Activated T-cell treated with anti-CD3 and anti-CD28 coated beads for 48 hours (primary cell): ENCODE measurements around the gene FKBP6.
"Not testable (repeated sequence)": the region's sequence is repeated elsewhere in the genome, so short reads cannot be mapped to it uniquely, and the experiment has no call there.

Source experiments
- DNase-seq: peaks from one replicate; pipeline ENCODE4 v3.0.0-alpha.2; 2020; ENCODE audit warnings: low read depth

FKBP6 gene

DNA sequence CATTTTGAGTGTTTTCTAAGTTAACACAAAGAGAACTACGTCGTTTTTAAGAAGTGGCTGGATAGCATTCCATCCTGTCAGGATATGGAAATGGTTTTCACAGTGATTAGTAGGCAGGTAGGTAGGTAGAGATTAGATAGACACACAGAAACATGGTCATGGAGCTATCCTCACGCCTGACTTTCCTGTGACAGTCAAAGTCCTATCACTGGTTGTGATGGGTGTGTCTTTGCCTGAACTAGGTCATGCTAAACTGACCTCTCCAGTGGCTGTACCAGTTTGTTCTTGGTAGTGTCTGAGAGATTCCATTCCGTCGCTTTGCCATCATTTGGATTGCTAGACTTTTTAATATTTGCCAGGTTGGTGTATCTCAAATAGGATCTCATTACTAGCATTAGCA lies 28.2 kb downstream of the FKBP6 start:
- DNase-seq, result no peak

GRCh38 chr7:73358590-73359275 lies 30.8 kb downstream of the FKBP6 start:
- no peak for DNase-seq

- DNase-seq, result no peak
These were observed 31.3 kb downstream of the FKBP6 start for GRCh38 chr7:73359306-73359705.

DNA sequence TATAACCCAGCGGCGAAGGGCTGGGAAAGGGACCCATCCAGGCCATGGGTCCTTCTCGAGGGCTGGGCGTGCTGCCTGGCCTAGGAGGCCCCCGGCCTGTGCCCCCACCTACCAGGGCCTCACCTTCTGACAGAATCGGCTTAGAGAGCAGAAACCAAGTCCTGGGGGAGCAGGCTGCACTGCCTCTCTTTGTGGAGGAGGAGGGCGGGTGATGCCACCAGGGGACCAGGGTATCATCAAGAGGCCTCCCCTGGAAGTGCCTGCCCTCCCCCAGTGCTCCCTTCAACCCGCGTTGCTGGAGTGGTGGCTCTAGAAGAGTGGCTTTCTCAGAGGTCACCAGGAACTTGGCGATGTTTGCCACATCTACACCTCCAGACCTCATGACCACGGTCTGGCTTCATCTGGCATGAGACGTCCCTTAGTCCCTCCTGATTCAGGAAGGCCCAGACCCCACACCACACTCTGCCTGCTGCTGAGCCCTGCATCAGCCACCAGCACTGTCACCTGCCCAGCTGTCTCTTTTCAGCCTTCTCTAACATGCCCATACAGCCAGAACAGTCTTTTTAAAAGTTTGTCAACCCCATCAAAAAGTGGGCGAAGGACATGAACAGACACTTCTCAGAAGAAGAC lies 31.9 kb downstream of the FKBP6 start:
- DNase-seq, result no peak

- not testable (repeated sequence) for DNase-seq
These were observed 32.6 kb downstream of the FKBP6 start for GRCh38 chr7:73360590-73360989.

DNA sequence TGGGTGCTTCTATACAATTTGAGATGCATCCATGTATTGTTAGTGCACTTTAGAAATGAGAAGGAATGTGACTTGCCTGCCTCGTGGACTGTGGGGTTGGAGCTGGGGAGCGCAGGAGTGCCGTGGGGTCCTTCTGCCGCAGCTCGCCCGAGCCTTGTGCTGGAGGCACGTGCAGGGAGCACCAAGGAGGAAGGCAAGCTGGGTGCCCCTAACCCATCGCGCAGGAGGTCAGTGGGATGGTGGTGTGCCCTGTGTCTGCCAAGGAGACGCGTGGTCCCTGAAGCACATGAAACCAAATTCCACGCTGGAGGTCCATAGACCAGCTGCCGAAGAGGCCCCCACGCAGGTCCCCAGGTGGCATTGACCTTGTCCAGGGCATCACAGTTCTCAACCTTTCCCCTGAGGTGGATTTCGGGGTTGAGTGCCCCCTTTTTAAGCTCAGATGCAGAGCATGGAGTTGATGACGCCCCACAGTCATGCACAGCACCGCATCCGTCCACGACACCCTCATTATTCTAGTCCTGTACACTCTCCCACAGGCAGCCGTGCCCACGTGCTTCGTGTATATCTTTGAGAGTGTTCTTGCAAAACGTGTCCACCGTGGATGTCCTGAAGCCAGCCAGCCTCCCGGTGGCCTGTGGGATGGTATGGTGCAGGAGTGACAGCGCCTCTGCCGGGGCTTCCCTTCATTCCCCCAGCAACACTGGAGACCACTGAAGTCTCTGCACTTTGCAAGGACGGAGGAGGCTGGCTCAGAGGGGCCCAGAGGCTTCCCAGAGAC lies 35.5 kb downstream of the FKBP6 start:
- no peak for DNase-seq

- DNase-seq, result no peak
These were observed 36.2 kb downstream of the FKBP6 start for GRCh38 chr7:73364006-73364728.

DNA sequence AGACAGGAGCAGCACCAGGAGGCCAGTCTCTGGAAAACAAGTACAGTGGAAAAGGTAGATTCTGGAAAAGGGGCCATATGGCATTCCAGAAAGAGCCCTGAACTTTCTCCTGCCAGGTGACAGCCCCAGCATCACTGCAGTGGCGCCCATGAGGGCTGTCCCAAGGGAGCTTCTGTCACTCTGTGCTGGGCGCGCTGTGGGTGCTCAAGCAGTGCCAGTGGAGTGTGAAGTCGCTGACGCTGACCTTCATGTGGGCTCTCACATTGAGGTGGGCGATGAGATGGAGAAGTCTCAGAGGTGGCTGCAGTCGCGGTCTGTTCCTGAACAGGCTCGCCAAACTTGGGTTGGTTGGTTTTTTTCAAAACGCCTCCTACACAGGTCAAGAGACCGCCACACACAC lies 38.2 kb downstream of the FKBP6 start:
- no peak for DNase-seq

- no peak for DNase-seq
These were observed 39.0 kb downstream of the FKBP6 start for GRCh38 chr7:73366990-73367389.

DNA sequence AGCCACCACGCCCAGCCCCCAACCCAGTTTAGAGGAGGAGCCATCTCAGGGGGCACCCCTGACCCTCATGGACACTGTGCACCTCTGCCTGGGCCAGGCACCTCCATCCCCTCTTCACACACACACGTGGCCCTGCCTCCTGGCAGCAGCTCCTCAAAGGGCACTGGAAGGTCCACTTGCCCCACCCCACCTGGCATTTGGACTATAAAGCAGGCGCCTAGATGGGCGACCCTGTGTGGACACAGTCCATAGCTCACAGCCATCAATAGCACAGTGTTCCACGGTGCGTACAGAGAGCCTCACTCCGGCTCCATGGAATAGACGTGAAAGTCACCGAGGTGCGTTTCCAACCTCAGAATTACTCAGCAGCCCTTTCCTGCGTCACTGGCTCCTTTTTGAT lies 41.0 kb downstream of the FKBP6 start:
- DNase-seq, result no peak

DNA sequence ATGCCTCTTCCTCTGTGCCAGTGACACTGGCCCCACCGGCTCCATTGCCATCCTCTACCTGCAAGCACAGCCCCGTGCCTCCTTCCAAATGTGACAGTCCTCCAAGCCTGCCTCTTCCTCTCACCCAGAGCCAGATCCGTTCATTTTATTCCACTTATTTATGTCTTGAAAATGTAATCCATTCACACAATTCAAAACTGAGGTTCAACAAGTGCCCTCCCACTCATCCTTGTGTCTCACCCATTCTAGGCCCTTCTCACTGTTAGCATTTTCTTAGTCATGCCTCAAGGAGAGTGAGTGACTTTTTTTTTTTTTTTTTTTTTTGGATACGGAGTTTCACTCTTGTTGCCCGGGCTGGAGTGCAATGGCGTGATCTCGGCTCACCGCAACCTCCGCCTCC lies 41.7 kb downstream of the FKBP6 start:
- no peak for DNase-seq

DNA sequence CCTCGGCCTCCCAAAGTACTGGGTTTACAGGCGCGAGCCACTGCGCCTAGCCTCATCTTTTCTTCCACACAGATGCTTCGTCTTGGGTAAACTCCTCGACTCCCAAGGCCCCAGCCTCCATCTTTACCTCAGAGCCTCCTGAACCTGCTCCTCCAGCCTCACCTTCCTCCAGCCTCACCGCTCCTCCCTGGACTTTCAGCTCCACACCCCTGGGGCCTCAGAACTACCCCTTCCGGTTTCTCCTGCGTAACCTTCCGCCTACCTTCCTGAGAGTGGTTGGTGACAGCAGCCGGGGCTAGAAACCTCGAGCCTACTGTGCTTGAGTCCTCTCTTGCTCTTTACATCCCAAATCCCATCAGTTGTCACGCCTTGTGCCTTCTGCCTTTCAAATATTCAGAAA lies 45.8 kb downstream of the FKBP6 start:
- DNase-seq, result no peak

DNA sequence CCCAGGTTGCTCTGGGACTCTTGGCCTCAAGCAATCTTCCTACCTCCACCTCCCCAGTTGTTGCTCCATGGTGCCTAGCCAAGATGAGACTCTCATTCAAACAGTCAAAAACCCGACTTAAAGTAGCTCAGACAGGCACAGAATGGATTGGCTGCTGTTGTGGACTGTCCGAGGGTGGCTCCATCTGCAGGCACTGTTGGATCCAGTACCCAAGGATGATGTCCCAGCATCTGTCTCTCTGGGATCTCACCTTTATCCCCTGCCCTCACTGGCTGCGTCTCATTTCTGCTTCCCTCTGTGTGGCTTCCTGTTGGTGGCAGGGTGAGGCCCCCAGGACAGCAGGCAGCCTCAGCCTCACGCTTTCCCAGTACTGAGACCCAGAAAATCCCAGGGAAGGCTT lies 48.3 kb downstream of the FKBP6 start:
- DNase-seq, result not testable (repeated sequence)

GRCh38 chr7:73376671-73377412 lies 48.9 kb downstream of the FKBP6 start:
- DNase-seq, result no peak

GRCh38 chr7:73377413-73378200 lies 49.6 kb downstream of the FKBP6 start:
- DNase-seq, result not testable (repeated sequence)

GRCh38 chr7:73382934-73383503 lies 55.1 kb downstream of the FKBP6 start:
- DNase-seq, result no peak

- no peak for DNase-seq
These were observed 59.4 kb downstream of the FKBP6 start for GRCh38 chr7:73387221-73387828.

DNA sequence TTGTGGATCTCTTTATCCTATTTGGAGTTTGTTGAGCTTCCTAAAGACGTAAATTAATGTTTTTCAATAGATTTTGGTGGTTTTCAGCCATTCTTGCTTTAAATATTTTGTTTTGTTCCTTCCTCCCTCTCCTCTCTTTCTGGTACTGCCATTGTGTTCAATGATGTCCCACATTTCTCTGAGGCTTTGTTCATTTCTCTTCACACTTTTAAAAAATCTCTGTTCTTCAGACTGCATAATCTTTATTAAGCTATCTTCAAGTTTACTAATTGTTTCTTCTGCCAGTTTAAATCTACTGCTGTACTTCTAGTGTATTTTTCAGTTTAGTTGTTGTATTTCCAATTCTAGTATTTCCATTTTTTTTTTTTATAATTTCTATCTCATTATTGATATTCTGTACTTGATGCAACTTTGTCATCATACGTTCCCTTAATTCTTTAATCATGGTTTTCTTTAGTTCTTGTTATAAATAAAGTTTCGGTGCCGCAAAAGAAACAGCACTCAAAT lies 60.0 kb downstream of the FKBP6 start:
- DNase-seq, result no peak

DNA sequence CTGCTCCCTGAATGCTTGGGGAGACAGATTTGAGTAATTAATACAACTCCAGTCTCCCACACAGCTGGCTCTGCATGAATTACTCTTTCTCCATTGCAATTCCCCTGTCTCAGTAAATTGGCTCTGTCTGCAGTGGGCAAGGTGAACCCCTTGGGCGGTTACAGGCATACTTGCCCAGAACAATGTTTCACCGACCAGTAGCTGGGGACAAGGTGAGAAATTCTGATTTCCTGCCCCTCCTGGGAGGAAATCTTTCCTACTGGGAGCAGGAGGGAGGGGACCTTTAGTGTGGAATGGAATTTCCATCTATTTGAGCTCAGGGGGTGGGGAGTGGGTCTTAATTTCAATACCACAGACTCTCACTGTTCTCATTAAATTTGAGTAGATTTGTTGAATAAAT lies 63.4 kb downstream of the FKBP6 start:
- no peak for DNase-seq

GRCh38 chr7:73394422-73394821 lies 66.5 kb downstream of the FKBP6 start:
- DNase-seq, result no peak
